HepG2 (cell line): ENCODE measurements around the gene ZFP64. TPM values are rescaled to one million over a fixed set of nuclear protein-coding genes. Genes with fewer than 3 reads are reported as not detected.

Experiments
- AKNA ChIP-seq: sonication (generic); formaldehyde crosslinking; IDR thresholded peaks from 2 replicates; pipeline ENCODE4 v1.4.0; 2020; ENCODE audit warnings: missing genetic modification reagents, borderline replicate concordance
- CENPT ChIP-seq: sonication (generic); formaldehyde crosslinking; IDR thresholded peaks from 2 replicates; pipeline ENCODE4 v1.8.0; 2022; ENCODE audit warnings: low read depth, mild to moderate bottlenecking, moderate library complexity, missing genetic modification reagents
- DNMT3B ChIP-seq: conservative IDR thresholded peaks from 2 replicates; pipeline ENCODE4 v1.6.1; 2016; ENCODE audit warnings: missing biosample characterization, control low read depth
- HNRNPH1 ChIP-seq: fragments of 200-400 bp; formaldehyde crosslinking; optimal IDR thresholded peaks from 2 replicates; pipeline ENCODE3; 2017; ENCODE audit warnings: mild to moderate bottlenecking, low read depth, low read length
- KMT2A ChIP-seq: sonication (generic); formaldehyde crosslinking; IDR thresholded peaks from 2 replicates; pipeline ENCODE4 v1.4.0; 2020; ENCODE audit warnings: missing genetic modification reagents
- NPAS2 ChIP-seq: sonication (generic); formaldehyde crosslinking; IDR thresholded peaks from 2 replicates; pipeline ENCODE4 v1.8.0; 2022; ENCODE audit warnings: mild to moderate bottlenecking, missing genetic modification reagents, borderline replicate concordance
- POGZ ChIP-seq: sonication (generic); formaldehyde crosslinking; IDR thresholded peaks from 2 replicates; pipeline ENCODE4 v1.4.0; 2020; ENCODE audit warnings: mild to moderate bottlenecking, missing genetic modification reagents
- SIN3B ChIP-seq: fragments of 150-350 bp; IDR thresholded peaks from 2 replicates; pipeline ENCODE4 v1.6.1; 2014; ENCODE audit warnings: low read length
- SOX5 ChIP-seq: IDR thresholded peaks from 2 replicates; pipeline ENCODE4 v1.6.1; 2016; ENCODE audit warnings: borderline replicate concordance
- STAG1 ChIP-seq: sonication (generic); formaldehyde crosslinking; IDR thresholded peaks from 2 replicates; pipeline ENCODE4 v1.4.0; 2020; ENCODE audit warnings: missing genetic modification reagents
- TOE1 ChIP-seq: sonication (generic); formaldehyde crosslinking; IDR thresholded peaks from 2 replicates; pipeline ENCODE4 v1.4.0; 2020; ENCODE audit warnings: mild to moderate bottlenecking, missing genetic modification reagents
- ZNF232 ChIP-seq: sonication (generic); formaldehyde crosslinking; IDR thresholded peaks from 2 replicates; pipeline ENCODE4 v1.4.0; 2020; ENCODE audit warnings: missing genetic modification reagents, borderline replicate concordance
- ZNF549 ChIP-seq: sonication (generic); formaldehyde crosslinking; IDR thresholded peaks from 2 replicates; pipeline ENCODE4 v1.5.0; 2020; ENCODE audit warnings: missing genetic modification reagents
- ZNF839 ChIP-seq: sonication (generic); formaldehyde crosslinking; IDR thresholded peaks from 2 replicates; pipeline ENCODE4 v1.4.0; 2020; ENCODE audit warnings: missing genetic modification reagents, mild to moderate bottlenecking, borderline replicate concordance
- ZSCAN25 ChIP-seq: sonication (generic); formaldehyde crosslinking; IDR thresholded peaks from 2 replicates; pipeline ENCODE4 v1.8.0; 2022; ENCODE audit warnings: mild to moderate bottlenecking, missing genetic modification reagents
- polyA plus RNA-seq, 8 experiments: library from polyadenylated mRNA; depleted of rRNA in 3 of 8; stranded (reverse) in 7 of 8; unstranded in 1 of 8; fragments of >200 nt; fragmentation: Illumina TruSeq in 4 of 8; extraction: Trizol in 4 of 8; gene quantifications; 2 replicates each; pipeline versions ENCODE4 v1.2.1 to v1.2.3, GENCODE V29; 2011 to 2016; ENCODE audit warnings: low read depth in 4 of 8, missing spikeins in 1 of 8, mixed read lengths in 1 of 8; ENCODE audit not compliant: insufficient read depth in 1 of 8
- total RNA-seq, 5 experiments: library from RNA; depleted of rRNA; stranded (reverse); fragments of >200 nt; fragmentation: Illumina TruSeq; extraction: Trizol; gene quantifications; 2 replicates each; pipeline ENCODE4 v1.2.3, GENCODE V29; 2016; ENCODE audit warnings: low read depth in 1 of 5
- TF ChIP-seq, protein P1 (sequence below): sonication (generic); formaldehyde crosslinking; IDR thresholded peaks from 2 replicates; pipeline ENCODE4 v1.5.0; 2020; ENCODE audit warnings: missing genetic modification reagents, mild to moderate bottlenecking, borderline replicate concordance
- TF ChIP-seq, protein P2 (sequence below): IDR thresholded peaks from 2 replicates; pipeline ENCODE4 v1.6.1; 2016; ENCODE audit warnings: missing compliant biosample characterization, missing genetic modification reagents, borderline replicate concordance
- TF ChIP-seq, protein P3 (sequence below), 2 experiments: sonication (generic) in 1 of 2; formaldehyde crosslinking in 1 of 2; IDR thresholded peaks; 2 replicates each; pipeline versions ENCODE4 v1.4.0 to v1.6.1; 2016 to 2020; ENCODE audit warnings: borderline replicate concordance in 1 of 2, low read depth in 1 of 2, mild to moderate bottlenecking in 1 of 2, missing genetic modification reagents in 1 of 2

Gene ZFP64
- total and polyA plus RNA-seq, 2 of the 13 experiments (the other 11 are each of a cell fraction or from before 2014, with no cell fraction given) = 12.0 to 24.3 TPM

DNA sequence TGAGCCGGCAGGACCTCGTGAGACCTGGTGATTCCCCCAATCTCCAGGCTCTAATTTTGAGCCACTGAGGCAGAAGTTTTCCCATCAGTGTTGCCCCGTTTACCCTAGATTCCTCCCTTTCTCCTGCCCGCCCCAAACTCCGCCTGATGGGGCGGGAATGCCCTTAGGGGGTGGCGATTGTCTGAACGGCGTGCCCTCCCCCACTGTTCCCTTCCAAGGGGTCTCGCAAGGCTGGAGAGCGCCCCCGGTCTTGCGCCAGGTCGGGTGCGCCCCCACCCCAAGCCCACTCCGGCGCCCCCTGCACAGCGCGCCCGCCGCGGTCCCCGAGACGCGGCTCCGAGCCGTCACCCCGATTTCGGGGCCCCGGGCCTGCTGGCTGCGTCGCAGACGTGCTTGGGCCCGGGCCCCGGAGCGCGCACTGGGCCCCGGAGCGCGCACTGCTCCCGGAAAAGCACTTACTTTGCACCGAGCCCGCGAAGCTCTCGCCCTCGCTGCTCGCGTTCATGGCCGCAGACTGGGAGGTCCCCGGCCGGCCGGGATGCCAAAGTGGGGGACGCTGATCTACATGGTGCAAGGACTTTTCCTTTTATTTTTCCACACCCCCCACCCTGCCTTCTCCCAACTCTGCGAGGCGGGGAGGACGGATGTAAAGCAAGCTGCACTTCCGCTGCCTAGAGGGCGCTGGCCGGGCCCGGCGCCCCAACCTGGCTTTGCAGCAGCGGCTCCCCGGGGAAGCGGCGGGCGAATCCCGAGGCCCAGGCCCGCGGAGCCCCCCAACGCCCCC, at the start of gene ZFP64 (continued):
- TF ChIP-seq HNRNPH1 (no peak), SIN3B (no peak), POGZ (CRISPR knock-in tag) (peak; percentile 79), STAG1 (CRISPR knock-in tag) (no peak), AKNA (no peak), SOX5 (peak; percentile 0; the same call in 1 of the 2 replicates), CENPT (CRISPR knock-in tag) (no peak), TOE1 (CRISPR knock-in tag) (no peak), NPAS2 (CRISPR knock-in tag) (no peak), KMT2A (CRISPR knock-in tag) (peak; percentile 80), ZNF549 (CRISPR knock-in tag) (no peak), ZNF839 (no peak), ZNF232 (CRISPR knock-in tag) (peak; percentile 46; the same call in 1 of the 2 replicates), DNMT3B (CRISPR knock-in tag) (no peak), ZSCAN25 (peak; percentile 11; the same call in 1 of the 2 replicates)
- TF ChIP-seq, protein P1, sequence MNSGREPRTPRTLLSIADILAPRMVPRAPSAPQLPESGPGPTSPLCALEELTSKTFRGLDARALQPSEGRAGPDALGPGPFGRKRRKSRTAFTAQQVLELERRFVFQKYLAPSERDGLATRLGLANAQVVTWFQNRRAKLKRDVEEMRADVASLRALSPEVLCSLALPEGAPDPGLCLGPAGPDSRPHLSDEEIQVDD (CRISPR knock-in tag) = no peak
- TF ChIP-seq, protein P2, sequence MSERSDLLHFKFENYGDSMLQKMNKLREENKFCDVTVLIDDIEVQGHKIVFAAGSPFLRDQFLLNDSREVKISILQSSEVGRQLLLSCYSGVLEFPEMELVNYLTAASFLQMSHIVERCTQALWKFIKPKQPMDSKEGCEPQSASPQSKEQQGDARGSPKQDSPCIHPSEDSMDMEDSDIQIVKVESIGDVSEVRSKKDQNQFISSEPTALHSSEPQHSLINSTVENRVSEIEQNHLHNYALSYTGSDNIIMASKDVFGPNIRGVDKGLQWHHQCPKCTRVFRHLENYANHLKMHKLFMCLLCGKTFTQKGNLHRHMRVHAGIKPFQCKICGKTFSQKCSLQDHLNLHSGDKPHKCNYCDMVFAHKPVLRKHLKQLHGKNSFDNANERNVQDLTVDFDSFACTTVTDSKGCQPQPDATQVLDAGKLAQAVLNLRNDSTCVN = no peak; the same call in 1 of the 2 replicates
- TF ChIP-seq, protein P3, sequence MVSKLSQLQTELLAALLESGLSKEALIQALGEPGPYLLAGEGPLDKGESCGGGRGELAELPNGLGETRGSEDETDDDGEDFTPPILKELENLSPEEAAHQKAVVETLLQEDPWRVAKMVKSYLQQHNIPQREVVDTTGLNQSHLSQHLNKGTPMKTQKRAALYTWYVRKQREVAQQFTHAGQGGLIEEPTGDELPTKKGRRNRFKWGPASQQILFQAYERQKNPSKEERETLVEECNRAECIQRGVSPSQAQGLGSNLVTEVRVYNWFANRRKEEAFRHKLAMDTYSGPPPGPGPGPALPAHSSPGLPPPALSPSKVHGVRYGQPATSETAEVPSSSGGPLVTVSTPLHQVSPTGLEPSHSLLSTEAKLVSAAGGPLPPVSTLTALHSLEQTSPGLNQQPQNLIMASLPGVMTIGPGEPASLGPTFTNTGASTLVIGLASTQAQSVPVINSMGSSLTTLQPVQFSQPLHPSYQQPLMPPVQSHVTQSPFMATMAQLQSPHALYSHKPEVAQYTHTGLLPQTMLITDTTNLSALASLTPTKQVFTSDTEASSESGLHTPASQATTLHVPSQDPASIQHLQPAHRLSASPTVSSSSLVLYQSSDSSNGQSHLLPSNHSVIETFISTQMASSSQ (IDR thresholded peaks at IDR 0.05; ENCODE audit: low read depth) = no peak
- TF ChIP-seq, protein P3 (CRISPR knock-in tag; IDR thresholded peaks at IDR 0.05; ENCODE audit: borderline replicate concordance) = peak; percentile 20
